Endothelial cell (in vitro differentiated cells): Measurements from ENCODE around the gene PEX5L. TPM values are rescaled to one million over a fixed set of nuclear protein-coding genes. Genes with fewer than 3 reads are reported as not detected.

Experiments
- DNase-seq: peaks from one replicate; pipeline ENCODE4 v3.0.0; 2021; ENCODE audit warnings: low spot score
- H3K27ac Mint-ChIP-seq: one replicate; pipeline ENCODE4 v1.8.0; 2021; ENCODE audit warnings: mixed read lengths, inconsistent platforms; ENCODE audit not compliant: unreplicated experiment
- H3K27me3 Mint-ChIP-seq: one replicate; pipeline ENCODE4 v1.8.0; 2021; ENCODE audit warnings: mild to moderate bottlenecking, moderate library complexity, mixed read lengths, inconsistent platforms; ENCODE audit not compliant: unreplicated experiment
- H3K36me3 Mint-ChIP-seq: one replicate; pipeline ENCODE4 v1.8.0; 2021; ENCODE audit warnings: mild to moderate bottlenecking, low read depth, mixed read lengths, inconsistent platforms; ENCODE audit not compliant: unreplicated experiment
- H3K4me1 Mint-ChIP-seq: one replicate; pipeline ENCODE4 v1.8.0; 2021; ENCODE audit warnings: mild to moderate bottlenecking, mixed read lengths, inconsistent platforms; ENCODE audit not compliant: unreplicated experiment
- H3K4me3 Mint-ChIP-seq: one replicate; pipeline ENCODE4 v1.8.0; 2021; ENCODE audit warnings: mild to moderate bottlenecking, mixed read lengths, inconsistent platforms; ENCODE audit not compliant: unreplicated experiment
- H3K9me3 Mint-ChIP-seq: one replicate; pipeline ENCODE4 v1.8.0; 2021; ENCODE audit warnings: mixed read lengths, inconsistent platforms; ENCODE audit not compliant: unreplicated experiment
- total RNA-seq: library from RNA; stranded (reverse); fragmentation: NEBNext Ultra II Directional; extraction: Animal tissue kit (Norgen Biotek cat#: 25700); gene quantifications from one replicate; pipeline ENCODE4 v1.2.1, GENCODE V29; 2021; ENCODE audit not compliant: unreplicated experiment
- TF ChIP-seq, protein P1 (sequence below): fragments of 200-600 bp; sonication (generic); IDR thresholded peaks from one replicate; pipeline ENCODE4 v1.5.0; 2021; ENCODE audit warnings: antibody characterized with exemption; ENCODE audit not compliant: unreplicated experiment

PEX5L gene
- total RNA-seq, 1 donor from 2014 or later = 5.2 TPM

DNA sequence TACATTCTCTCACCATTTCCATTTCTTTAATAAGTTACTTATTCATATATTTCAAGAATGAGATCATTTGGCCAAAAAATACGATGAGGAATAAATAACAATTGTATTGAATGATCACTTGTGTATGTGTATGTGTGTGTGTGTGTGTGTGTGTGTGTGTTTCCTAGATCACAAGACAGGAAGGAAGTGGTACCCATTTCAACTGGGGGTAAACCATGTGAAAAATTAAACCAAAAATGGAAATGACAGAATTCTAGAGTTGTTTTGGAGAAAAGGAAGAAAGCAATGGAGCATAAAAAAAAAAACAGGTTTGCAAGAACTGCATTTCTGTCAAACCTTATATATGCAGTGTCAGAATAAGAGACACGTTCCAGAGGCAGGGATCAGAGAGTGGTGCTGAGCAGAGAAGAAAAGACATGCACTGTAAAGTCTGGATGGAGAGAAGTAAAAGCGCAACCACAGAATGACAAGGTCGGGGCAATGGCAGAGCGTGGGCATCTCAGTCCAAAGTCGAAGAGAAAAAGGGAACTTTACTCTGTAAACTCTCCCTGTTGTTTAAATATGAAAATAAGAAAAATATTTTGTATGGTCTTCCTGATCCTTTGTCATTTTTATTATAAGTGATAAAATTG, 75.5 kb downstream of the PEX5L start:
- no peak overlapping the region for H3K27ac Mint-ChIP-seq
- TF ChIP-seq, protein P1, sequence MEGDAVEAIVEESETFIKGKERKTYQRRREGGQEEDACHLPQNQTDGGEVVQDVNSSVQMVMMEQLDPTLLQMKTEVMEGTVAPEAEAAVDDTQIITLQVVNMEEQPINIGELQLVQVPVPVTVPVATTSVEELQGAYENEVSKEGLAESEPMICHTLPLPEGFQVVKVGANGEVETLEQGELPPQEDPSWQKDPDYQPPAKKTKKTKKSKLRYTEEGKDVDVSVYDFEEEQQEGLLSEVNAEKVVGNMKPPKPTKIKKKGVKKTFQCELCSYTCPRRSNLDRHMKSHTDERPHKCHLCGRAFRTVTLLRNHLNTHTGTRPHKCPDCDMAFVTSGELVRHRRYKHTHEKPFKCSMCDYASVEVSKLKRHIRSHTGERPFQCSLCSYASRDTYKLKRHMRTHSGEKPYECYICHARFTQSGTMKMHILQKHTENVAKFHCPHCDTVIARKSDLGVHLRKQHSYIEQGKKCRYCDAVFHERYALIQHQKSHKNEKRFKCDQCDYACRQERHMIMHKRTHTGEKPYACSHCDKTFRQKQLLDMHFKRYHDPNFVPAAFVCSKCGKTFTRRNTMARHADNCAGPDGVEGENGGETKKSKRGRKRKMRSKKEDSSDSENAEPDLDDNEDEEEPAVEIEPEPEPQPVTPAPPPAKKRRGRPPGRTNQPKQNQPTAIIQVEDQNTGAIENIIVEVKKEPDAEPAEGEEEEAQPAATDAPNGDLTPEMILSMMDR = no peak
- H3K4me1 Mint-ChIP-seq = peaks cover 9% of the 10 kb centered on the region
- no peak for DNase-seq
- H3K27me3 Mint-ChIP-seq = no peaks in the 10 kb centered on the region
- H3K36me3 Mint-ChIP-seq = no peaks in the 10 kb centered on the region
- H3K4me3 Mint-ChIP-seq = no peak overlapping the region
- no peaks in the 10 kb centered on the region for H3K9me3 Mint-ChIP-seq

- no peak for DNase-seq
- H3K27ac Mint-ChIP-seq = no peak overlapping the region
- H3K36me3 Mint-ChIP-seq = no peaks in the 10 kb centered on the region
- TF ChIP-seq, protein P1 = no peak
- no peaks in the 10 kb centered on the region for H3K27me3 Mint-ChIP-seq
- H3K9me3 Mint-ChIP-seq = no peaks in the 10 kb centered on the region
- H3K4me1 Mint-ChIP-seq = peaks cover 2% of the 10 kb centered on the region
- H3K4me3 Mint-ChIP-seq = no peak overlapping the region
Measured at GRCh38 chr3:179958759-179959158, 78.0 kb downstream of the PEX5L start.

GRCh38 chr3:179958143-179958542, 78.6 kb downstream of the PEX5L start:
- no peak overlapping the region for H3K4me3 Mint-ChIP-seq
- TF ChIP-seq, protein P1 = no peak
- H3K9me3 Mint-ChIP-seq = no peaks in the 10 kb centered on the region
- peaks cover 2% of the 10 kb centered on the region for H3K4me1 Mint-ChIP-seq
- no peaks in the 10 kb centered on the region for H3K27me3 Mint-ChIP-seq
- no peak for DNase-seq
- H3K27ac Mint-ChIP-seq = no peak overlapping the region
- no peaks in the 10 kb centered on the region for H3K36me3 Mint-ChIP-seq

- no peaks in the 10 kb centered on the region for H3K27me3 Mint-ChIP-seq
- no peaks in the 10 kb centered on the region for H3K36me3 Mint-ChIP-seq
- DNase-seq = no peak
- no peaks in the 10 kb centered on the region for H3K9me3 Mint-ChIP-seq
- TF ChIP-seq, protein P1 = no peak
- no peak overlapping the region for H3K27ac Mint-ChIP-seq
- H3K4me1 Mint-ChIP-seq = peaks cover 2% of the 10 kb centered on the region
- H3K4me3 Mint-ChIP-seq = no peak overlapping the region
Measured at GRCh38 chr3:179957264-179957845, 79.4 kb downstream of the PEX5L start.

GRCh38 chr3:179956416-179956830, 80.3 kb downstream of the PEX5L start:
- H3K4me1 Mint-ChIP-seq = peaks cover 2% of the 10 kb centered on the region
- TF ChIP-seq, protein P1 = no peak
- H3K27ac Mint-ChIP-seq = no peak overlapping the region
- no peak overlapping the region for H3K4me3 Mint-ChIP-seq
- DNase-seq = no peak
- no peaks in the 10 kb centered on the region for H3K27me3 Mint-ChIP-seq
- H3K36me3 Mint-ChIP-seq = no peaks in the 10 kb centered on the region
- H3K9me3 Mint-ChIP-seq = no peaks in the 10 kb centered on the region
